HG02840 (cell line): Measurements from ENCODE around the gene STN1.

Source experiments
- ATAC-seq: cut with Tn5 transposase; IDR thresholded peaks from one replicate; pipeline ENCODE4 v1.9.1; 2021; ENCODE audit warnings: mild to moderate bottlenecking, moderate library complexity, moderate number of reproducible peaks; ENCODE audit not compliant: unreplicated experiment, low FRiP score

STN1 gene

DNA sequence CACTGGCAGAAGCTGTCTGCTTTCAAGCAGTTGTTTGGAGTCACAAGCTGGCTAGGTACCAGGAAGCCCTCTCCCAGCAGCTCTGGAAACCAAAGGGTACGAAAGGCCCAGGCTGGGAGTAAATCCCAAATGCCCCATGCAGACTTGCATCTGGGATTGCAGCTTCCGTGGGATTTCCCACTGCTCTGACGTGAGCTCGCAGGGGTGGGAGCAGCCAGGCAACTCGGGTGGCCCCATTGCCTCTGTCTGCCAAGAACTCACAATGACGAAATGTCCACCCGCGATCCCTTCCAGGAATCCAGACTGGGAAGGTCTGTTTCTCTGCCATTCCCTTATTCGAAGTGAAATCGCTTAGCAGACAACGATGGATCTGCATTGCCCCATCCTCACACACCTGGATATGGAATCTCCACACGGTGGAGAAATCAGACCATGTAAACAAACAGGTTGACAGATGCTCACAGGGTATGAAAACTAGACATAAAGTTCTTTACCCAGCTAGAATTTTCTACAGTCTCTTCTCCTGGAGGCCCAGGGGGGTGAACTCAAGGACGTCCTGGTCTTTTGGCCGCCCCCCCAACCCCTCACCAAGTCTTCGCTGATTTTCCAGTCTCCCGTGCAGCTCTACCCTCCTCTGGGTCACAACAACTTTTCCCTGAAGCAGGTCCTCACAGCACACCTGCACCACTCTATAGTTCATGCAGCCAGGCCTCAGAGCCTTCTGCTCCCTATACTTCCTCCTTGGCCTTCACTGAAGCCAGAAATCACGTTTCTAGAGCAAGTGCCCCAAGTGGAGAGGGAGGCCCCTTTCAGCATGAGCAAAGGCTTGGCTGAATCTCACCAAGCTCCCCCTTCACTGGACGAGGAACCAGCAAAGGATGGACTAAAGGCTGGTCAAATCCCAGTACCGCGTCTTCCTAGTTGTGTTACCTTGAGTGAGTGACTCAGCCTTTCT is 82.6 kb downstream of the STN1 start:
- ATAC-seq, result no peak

- no peak for ATAC-seq
Measured at GRCh38 chr10:103834436-103835095, 83.4 kb downstream of the STN1 start.

DNA sequence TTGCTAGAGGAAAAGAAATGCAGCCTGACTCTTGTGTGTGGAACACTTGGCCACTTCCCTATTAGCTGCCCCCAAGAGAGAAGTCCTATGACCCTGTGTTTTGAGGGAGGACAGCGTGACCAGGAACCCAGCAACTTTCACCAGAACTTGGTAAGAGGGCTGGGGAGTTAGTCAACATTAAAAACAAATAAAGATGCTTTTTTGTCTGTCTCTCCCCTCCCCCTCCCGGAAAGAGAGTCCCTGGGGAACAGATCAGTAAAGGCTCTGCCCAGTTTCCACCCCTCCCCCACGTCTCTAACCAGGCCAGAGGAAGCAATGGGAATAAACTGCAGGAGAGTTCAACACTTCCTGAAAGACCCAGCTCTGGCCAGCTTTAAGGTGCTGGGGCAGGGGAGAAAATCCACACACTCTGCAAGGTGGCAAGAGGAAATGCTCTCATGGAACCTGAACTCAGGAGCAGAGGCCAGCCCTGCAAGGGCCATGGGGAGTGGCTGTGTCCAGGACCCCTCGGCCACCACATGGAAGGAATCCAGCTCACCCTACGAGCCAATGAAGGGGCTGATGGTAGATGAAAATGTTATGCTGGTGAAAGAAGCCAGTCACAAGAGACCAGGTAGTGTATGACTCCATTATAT is 84.1 kb downstream of the STN1 start:
- ATAC-seq, result no peak

GRCh38 chr10:103832806-103833205 is 85.2 kb downstream of the STN1 start:
- ATAC-seq, result no peak
